HG02885 (cell line): ENCODE data around the gene FBXO21.

Experiments used
- ATAC-seq: cut with Tn5 transposase; IDR thresholded peaks from one replicate; pipeline ENCODE4 v1.9.1; 2021; ENCODE audit warnings: mild to moderate bottlenecking; ENCODE audit not compliant: unreplicated experiment, poor library complexity

FBXO21 gene

GRCh38 chr12:117092886-117093285 lies 97.4 kb downstream of the FBXO21 start:
- ATAC-seq, result no peak

- no peak for ATAC-seq
These were observed 97.8 kb downstream of the FBXO21 start for GRCh38 chr12:117092511-117092780.
